Measurements from ENCODE around the gene FBRSL1.

FBRSL1 gene

GRCh38 chr12:132560614-132561426, 70.9 kb downstream of the FBRSL1 start:
- DNase-seq = peak; percentile 76

Measured in activated CD4-positive, CD25-positive, alpha-beta regulatory T cell treated with anti-CD3 and anti-CD28 coated beads, Interleukin-2, amount 50 U/mL, for 72 hours (primary cell).